GM21526 (cell line): ENCODE measurements around the gene ELOVL5.

Source experiments
- ATAC-seq: cut with Tn5 transposase; IDR thresholded peaks from one replicate; pipeline ENCODE4 v1.9.1; 2021; ENCODE audit warnings: moderate library complexity; ENCODE audit not compliant: unreplicated experiment, low FRiP score

The ELOVL5 gene

GRCh38 chr6:53251033-53251672 is 97.6 kb downstream of the ELOVL5 start:
- no peak for ATAC-seq

GRCh38 chr6:53250176-53251032 is 98.3 kb downstream of the ELOVL5 start:
- ATAC-seq: no peak

DNA sequence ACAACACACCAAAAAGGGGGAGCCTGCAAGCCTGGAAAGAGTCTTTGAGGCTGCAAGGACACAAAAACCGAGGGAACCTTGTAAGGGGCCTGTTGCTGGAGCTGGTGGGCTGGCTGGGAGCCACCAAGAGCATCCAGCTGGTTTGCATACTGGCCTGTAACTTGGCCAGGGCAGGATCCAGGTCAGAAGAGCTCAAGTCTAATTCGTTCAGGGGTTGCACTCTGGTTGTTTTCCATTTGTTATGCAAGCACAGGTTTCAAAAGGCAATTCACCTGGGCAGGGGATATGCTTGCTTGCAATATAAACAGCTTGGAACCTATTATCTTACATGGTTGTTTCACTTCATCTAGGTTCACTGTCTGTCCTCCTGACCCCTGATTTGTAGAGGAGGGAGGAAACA is 101.8 kb downstream of the ELOVL5 start:
- no peak for ATAC-seq

DNA sequence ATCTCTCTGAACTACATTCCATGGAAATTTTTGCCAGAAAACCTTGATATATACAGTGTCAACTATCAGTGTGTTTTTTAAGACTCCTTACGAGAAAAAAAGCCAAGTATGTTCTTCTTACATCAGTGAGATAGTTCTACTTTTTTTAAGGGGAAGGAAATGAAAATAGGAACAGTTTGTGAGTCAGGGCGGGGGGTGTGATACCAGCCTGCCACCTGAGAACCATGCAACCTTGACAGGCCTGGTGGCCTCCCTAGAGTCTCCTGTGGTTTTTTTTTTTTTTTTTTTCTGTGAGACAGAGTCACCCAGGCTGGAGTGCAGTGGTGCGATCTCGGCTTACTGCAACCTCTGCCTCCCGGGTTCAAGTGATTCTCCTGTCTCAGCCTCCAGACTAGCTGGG is 103.8 kb downstream of the ELOVL5 start:
- peak; percentile 83 for ATAC-seq

GRCh38 chr6:53244399-53244931 is 104.3 kb downstream of the ELOVL5 start:
- no peak for ATAC-seq

DNA sequence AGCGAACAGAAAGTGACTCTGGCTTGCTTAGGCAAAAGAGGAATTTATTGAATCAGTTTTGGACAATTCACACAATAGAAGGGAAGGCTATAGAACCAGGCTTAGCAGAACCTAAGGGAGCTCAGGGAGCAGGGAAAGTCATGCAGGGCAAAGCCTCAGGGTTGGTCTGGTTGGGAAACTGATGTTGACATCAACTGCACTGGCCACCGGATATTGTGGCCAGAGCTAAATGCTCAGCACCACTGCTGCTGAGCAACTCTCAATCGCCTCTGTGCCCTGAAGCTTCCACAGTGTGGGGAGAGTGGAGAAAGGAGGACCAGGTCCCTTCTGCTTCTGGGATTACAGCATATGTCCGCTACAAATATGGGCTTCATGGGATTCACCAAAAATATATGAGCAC is 106.8 kb downstream of the ELOVL5 start:
- ATAC-seq: no peak

DNA sequence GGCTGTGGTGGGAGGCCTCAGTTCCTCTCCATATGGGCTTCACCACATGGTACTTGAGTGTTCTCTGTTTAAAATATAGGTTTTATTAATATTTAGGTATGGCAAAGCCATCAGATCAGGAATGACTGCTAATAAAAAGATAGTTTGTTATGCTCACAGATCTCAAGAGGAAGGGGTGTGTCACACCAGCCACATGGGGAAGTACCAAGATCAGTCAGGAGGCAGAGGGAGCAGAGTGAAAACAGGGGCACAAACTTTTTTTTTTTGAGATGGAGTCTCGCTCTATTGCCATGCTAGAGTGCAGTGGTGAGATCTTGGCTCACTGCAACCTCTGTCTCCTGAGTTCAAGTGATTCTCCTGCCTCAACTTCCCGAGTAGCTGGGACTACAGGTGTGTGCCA is 108.0 kb downstream of the ELOVL5 start:
- ATAC-seq: no peak

GRCh38 chr6:53240139-53240538 is 108.6 kb downstream of the ELOVL5 start:
- ATAC-seq: no peak

GRCh38 chr6:53239526-53239925 is 109.2 kb downstream of the ELOVL5 start:
- ATAC-seq: peak; percentile 41

DNA sequence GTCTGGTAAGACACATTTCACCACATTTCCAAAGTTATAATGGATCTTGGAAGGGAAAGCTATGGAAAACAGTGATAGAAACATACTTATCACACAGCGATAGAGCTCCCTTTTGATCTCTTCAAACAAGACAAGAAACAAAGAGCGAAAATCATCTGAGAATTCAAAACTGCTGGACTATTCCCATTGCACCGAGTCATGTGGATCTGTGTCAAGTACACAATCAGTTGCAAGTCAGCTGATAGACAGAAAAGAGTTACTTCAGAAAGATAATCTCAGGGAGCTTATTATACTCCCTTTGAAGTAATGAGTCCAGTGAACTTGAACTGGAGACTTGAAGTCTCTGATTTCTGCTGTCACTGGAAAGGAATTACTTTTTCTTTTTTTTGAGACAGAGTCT is 110.4 kb downstream of the ELOVL5 start:
- ATAC-seq: no peak

- ATAC-seq: peak; percentile 50
Measured at GRCh38 chr6:53236241-53236640, 112.5 kb downstream of the ELOVL5 start.

- ATAC-seq: no peak
Measured at GRCh38 chr6:53235508-53235907, 113.2 kb downstream of the ELOVL5 start.

- ATAC-seq: no peak
Measured at GRCh38 chr6:53233309-53233708, 115.4 kb downstream of the ELOVL5 start.

DNA sequence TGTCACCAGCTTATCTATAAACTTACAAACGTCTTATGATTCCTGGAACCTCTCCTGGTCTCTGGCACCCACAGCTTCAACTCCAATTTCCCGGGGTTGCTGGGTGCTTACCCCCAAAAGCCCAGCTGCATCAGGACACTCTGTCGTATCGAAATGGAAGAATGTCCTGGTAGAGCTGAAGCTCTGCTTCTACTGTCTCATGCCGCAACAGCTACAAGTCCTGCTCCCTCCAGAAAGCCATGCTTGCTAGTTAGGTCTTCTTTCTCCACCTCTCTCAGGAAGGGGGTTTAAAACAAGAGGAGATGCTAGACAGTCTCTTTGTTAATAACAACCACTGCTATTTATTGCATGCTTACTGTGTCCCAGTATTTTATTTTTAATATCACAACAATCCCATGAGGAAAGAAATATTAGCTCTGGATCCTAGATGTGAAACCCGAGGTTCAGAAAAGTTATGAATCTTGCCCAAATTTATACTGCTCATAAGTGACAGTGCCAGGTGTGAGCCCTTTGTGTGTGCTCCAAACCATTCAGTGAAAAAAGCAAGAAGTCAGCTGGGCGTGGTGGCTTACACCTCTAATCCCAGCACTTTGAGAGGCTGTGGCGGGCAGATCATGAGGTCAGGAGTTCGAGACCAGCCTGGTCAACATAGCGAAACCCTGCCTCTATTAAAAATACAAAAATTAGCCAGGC is 117.8 kb downstream of the ELOVL5 start:
- no peak for ATAC-seq

DNA sequence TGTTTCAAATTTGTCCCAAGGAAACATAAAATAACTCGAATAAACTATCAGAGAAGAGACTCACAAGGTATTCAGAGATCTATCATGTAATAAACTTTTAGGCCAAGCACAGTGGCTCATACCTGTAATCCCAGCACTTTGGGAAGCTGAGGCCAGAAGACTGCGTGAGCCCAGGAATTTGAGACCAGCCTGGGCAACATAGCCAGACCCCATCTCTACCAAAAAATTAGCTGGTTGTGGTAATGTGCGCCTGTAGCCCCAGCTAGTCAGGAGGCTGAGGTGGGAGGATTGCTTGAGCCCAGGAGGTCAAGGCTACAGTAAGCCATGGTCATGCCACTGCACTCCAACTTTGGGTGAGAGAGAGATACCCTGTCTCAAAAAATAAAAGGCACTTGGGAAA is 120.9 kb downstream of the ELOVL5 start:
- ATAC-seq: no peak

DNA sequence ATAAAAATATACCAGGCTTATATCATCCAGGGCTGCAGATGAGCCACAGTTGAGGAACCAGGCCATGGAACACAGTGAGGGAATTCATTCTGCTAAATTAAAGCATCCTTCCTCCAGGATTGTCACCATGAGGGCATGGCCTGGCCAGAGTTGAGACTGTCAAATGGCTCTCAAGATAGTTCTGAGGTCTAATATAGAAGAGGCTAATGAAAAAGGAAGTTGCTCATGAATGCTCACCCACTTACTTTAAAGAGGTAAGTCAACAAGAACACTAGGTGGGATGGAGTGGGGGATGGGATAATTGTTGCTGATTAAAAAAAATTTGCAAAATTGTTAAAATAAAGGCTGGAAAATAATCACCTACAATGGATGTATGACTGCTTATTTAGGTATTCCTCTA is 128.1 kb downstream of the ELOVL5 start:
- no peak for ATAC-seq
